ENCODE measurements around the gene ACOT7.
"Not testable (repeated sequence)": the region's sequence is repeated elsewhere in the genome, so short reads cannot be mapped to it uniquely, and the experiment has no call there.

Gene ACOT7

GRCh38 chr1:6233376-6233775 lies 160.2 kb downstream of the ACOT7 start:
- no peak for DNase-seq (ENCODE audit: low read depth)

DNA sequence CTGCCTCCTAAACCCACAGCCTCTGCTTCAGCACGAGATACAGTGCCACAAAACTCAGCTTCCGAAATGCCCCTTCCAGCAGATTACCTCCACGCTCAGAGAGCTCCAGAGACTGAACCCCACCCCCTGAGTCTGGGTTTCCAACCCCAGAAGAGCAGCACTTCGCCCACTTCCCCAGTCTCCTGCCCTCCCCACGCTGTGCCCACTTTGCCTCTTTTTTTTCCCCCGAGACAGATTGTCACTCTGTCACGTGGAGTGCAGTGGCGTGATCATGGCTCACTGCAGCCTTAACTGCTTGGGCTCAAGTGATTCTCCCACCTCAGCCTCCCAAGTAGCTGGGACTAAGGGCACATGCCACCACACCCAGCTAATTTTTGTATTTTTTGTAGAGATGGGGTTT lies 167.9 kb downstream of the ACOT7 start:
- DNase-seq (ENCODE audit: low read depth) = no peak

DNA sequence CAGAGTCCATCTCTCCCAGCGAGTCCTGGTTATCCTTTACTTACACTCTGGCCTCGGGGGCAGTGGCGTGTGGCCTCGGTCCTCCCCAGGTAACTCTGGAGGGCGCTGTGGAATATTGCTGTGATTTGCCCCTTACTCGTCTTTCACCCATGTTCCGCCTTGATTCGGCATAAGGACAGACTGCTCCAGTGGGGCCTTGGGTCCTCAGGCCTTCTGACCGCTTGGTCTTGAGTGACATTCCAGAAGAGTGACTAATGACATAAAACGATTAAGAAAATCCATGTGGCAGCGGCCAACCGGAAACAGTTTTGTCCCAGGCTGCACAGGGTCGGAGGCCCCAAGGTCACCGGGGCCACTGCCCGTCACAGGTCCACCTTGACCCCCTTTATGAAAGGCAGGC lies 168.8 kb downstream of the ACOT7 start:
- DNase-seq (ENCODE audit: low read depth) = no peak

GRCh38 chr1:6223617-6224016 lies 169.9 kb downstream of the ACOT7 start:
- no peak for DNase-seq (ENCODE audit: low read depth)

DNA sequence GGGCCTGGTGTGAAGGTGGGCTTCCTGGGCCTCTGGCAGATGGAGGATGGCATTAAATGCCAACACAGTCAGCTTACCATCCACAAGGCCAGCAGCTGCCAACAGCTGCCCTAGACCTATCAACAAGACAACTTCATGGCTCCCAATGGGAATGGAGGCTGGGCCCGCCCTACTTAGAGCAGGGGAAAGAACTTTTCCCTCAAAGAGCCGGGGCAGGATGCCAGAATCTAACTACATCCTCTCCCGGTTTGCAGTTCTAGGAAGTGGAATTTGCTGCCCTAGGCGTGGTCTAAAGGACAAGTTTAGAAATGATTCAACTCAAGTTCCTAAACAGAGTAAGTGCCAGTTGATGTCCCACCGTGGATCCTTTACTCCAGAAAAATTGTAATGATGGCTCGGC lies 170.9 kb downstream of the ACOT7 start:
- peak; percentile 67 for DNase-seq (ENCODE audit: low read depth)

DNA sequence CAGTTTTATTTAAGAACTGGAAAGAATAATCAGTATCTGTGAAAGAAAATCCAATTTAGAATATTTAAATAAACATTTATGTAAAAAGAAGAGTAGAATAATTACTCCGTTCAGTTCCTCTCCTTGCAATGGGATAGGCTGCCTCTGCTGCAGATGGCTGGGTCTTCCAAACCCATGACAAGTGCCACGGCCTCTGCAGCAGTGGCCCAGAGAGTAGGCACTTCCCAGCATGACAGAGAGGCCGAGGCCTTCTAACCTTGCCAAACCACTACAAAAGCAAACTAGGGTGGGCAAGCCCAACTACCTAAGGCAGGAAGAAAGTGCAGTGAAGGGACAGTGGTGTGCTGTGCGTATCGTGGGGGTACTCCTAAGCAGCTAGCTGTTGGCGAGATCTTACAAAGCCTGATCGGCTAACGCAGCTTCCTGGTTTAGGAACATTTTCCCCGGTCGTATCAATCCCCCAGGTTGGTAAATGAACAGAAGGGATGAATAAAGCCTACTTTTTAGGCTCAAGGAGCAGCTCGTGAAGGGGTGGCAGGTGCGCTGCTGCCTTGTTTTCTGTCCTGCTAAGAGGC lies 172.3 kb downstream of the ACOT7 start:
- DNase-seq (ENCODE audit: low read depth) = no peak

DNA sequence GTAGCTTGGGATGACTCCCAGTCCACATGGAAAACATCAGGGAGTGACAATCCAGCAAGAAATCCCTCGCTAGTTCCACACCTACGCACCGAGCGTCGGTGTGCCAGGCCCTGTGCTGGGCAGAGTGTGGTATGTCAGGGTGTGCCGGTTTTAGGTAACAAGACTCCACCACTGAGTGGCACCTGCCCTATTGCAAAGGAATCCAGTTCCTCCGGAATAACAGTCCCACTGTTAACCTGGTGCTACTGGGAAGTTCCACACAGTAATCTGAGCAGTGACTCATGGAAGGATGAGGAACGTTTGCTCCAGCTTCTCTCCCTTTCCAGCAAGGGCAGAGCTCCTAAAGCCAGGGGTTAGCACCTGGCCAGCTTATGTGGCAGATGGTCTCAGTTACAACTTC lies 173.3 kb downstream of the ACOT7 start:
- no peak for DNase-seq (ENCODE audit: low read depth)

GRCh38 chr1:6219641-6220040 lies 173.9 kb downstream of the ACOT7 start:
- not testable (repeated sequence) for DNase-seq (ENCODE audit: low read depth)

- no peak for DNase-seq (ENCODE audit: low read depth)
Measured at GRCh38 chr1:6218375-6219164, 175.0 kb downstream of the ACOT7 start.

Data from stromal cell of bone marrow (primary cell).